MM.1S (cell line): Measurements from ENCODE around the gene CSNK1G3.

Source experiments
- DNase-seq: peaks from one replicate; pipeline ENCODE4 v3.0.0-alpha.2; 2015
- H2AFZ ChIP-seq: fragments of 300-600 bp; sonication (generic); 2 replicates; pipeline ENCODE4 v1.6.0; 2016; ENCODE audit warnings: antibody characterized with exemption, low read length
- H3F3A ChIP-seq: fragments of 300-600 bp; sonication (generic); 2 replicates; pipeline ENCODE4 v1.6.1; 2016; ENCODE audit warnings: mild to moderate bottlenecking, antibody characterized with exemption, low read length, moderate library complexity, mixed read lengths; ENCODE audit not compliant: insufficient read depth
- H3K27ac ChIP-seq: fragments of 300-600 bp; sonication (generic); 2 replicates; pipeline ENCODE4 v1.5.1; 2016; ENCODE audit warnings: mild to moderate bottlenecking, low read length
- H3K27me3 ChIP-seq: fragments of 300-600 bp; sonication (generic); replicated peaks from 2 replicates; pipeline ENCODE4 v1.6.0; 2016; ENCODE audit warnings: low read length; ENCODE audit not compliant: insufficient read depth
- H3K36me3 ChIP-seq: fragments of 300-600 bp; sonication (generic); replicated peaks from 2 replicates; pipeline ENCODE4 v1.6.1; 2016; ENCODE audit warnings: mild to moderate bottlenecking, low read length, mixed read lengths; ENCODE audit not compliant: insufficient read depth
- H3K4me1 ChIP-seq: fragments of 300-600 bp; sonication (generic); 2 replicates; pipeline ENCODE4 v1.6.1; 2016; ENCODE audit warnings: low read length, mixed read lengths
- H3K4me2 ChIP-seq: fragments of 300-600 bp; sonication (generic); 2 replicates; pipeline ENCODE4 v1.6.0; 2016; ENCODE audit warnings: low read depth, low read length
- H3K4me3 ChIP-seq: fragments of 300-600 bp; sonication (generic); 2 replicates; pipeline ENCODE4 v1.5.1; 2016; ENCODE audit warnings: low read length, mixed read lengths
- H3K79me2 ChIP-seq: fragments of 300-600 bp; sonication (generic); 2 replicates; pipeline ENCODE4 v1.6.1; 2016; ENCODE audit warnings: mixed run types, low read length, mixed read lengths
- H3K9ac ChIP-seq: fragments of 300-600 bp; sonication (generic); 2 replicates; pipeline ENCODE4 v1.6.1; 2016; ENCODE audit warnings: low read length, mixed read lengths
- H3K9me2 ChIP-seq: fragments of 300-600 bp; sonication (generic); replicated peaks from 2 replicates; pipeline ENCODE4 v1.6.1; 2016; ENCODE audit warnings: mild to moderate bottlenecking, low read length, mixed read lengths; ENCODE audit not compliant: insufficient read depth
- H3K9me3 ChIP-seq: fragments of 300-600 bp; sonication (generic); replicated peaks from 2 replicates; pipeline ENCODE4 v1.6.1; 2016; ENCODE audit warnings: mild to moderate bottlenecking, low read length, mixed read lengths; ENCODE audit not compliant: insufficient read depth
- H4K20me1 ChIP-seq: fragments of 300-600 bp; sonication (generic); 2 replicates; pipeline ENCODE4 v1.6.1; 2016; ENCODE audit warnings: mild to moderate bottlenecking, low read length, moderate library complexity, mixed read lengths; ENCODE audit not compliant: insufficient read depth
- CTCF ChIP-seq: fragments of 300-600 bp; sonication (generic); IDR thresholded peaks from 2 replicates; pipeline ENCODE4 v1.5.1; 2016; ENCODE audit warnings: antibody characterized with exemption, low read length, mixed read lengths
- EZH2 ChIP-seq: fragments of 300-600 bp; sonication (generic); optimal IDR thresholded peaks from 2 replicates; pipeline ENCODE3; 2017; ENCODE audit warnings: low read depth, mild to moderate bottlenecking, antibody characterized with exemption, low read length, mixed read lengths
- EZH2phosphoT487 ChIP-seq: fragments of 300-600 bp; sonication (generic); IDR thresholded peaks from 2 replicates; pipeline ENCODE4 v1.6.1; 2018; ENCODE audit warnings: antibody characterized with exemption, low read length

CSNK1G3 gene

GRCh38 chr5:123517476-123517875 lies 5.5 kb downstream of the CSNK1G3 start:
- Histone ChIP-seq H3K9me2 (no peaks in the 10 kb centered on the region), H3K79me2 (peaks cover 84% of the 10 kb centered on the region), H3K9ac (no peak overlapping the region), H4K20me1 (no peaks in the 10 kb centered on the region), H2AFZ (no peak overlapping the region), H3K4me2 (peak overlapping the region; percentile 37; the same call in 1 of the 2 replicates), H3F3A (peaks cover 14% of the 10 kb centered on the region; the same call in 1 of the 2 replicates), H3K4me1 (peaks cover 28% of the 10 kb centered on the region), H3K9me3 (no peaks in the 10 kb centered on the region), H3K27me3 (no peaks in the 10 kb centered on the region), H3K4me3 (no peak overlapping the region), H3K27ac (no peak overlapping the region; the same call in 1 of the 2 replicates), H3K36me3 (no peaks in the 10 kb centered on the region)
- TF ChIP-seq EZH2 = no peak
- TF ChIP-seq CTCF = no peak
- TF ChIP-seq EZH2phosphoT487 = no peak
- peak; percentile 26 for DNase-seq

GRCh38 chr5:123518111-123518510 lies 6.1 kb downstream of the CSNK1G3 start:
- TF ChIP-seq EZH2 = no peak
- no peak for TF ChIP-seq CTCF
- TF ChIP-seq EZH2phosphoT487 = no peak
- H4K20me1 ChIP-seq = no peaks in the 10 kb centered on the region

GRCh38 chr5:123520677-123521247 lies 8.8 kb downstream of the CSNK1G3 start:
- Histone ChIP-seq H3K9me3 (no peaks in the 10 kb centered on the region), H3K4me3 (no peak overlapping the region), H4K20me1 (no peaks in the 10 kb centered on the region), H3K79me2 (peaks cover 73% of the 10 kb centered on the region), H3F3A (0 out of 2 replicates have a peak, but pooled peaks cover 7% of the 10 kb centered on the region), H2AFZ (no peak overlapping the region), H3K36me3 (no peaks in the 10 kb centered on the region), H3K27ac (no peak overlapping the region), H3K9me2 (no peaks in the 10 kb centered on the region), H3K27me3 (no peaks in the 10 kb centered on the region), H3K4me1 (peaks cover 28% of the 10 kb centered on the region), H3K4me2 (peak overlapping the region; percentile 37; the same call in 1 of the 2 replicates), H3K9ac (no peak overlapping the region)
- DNase-seq = no peak
- TF ChIP-seq CTCF (no peak), EZH2 (no peak), EZH2phosphoT487 (no peak)

More at GRCh38 chr5:123518111-123518510, 6.1 kb downstream of the CSNK1G3 start:
- Histone ChIP-seq H3K9me3 (no peaks in the 10 kb centered on the region), H2AFZ (no peak overlapping the region), H3K79me2 (peaks cover 80% of the 10 kb centered on the region), H3K9me2 (no peaks in the 10 kb centered on the region), H3K4me1 (peaks cover 28% of the 10 kb centered on the region), H3F3A (peaks cover 9% of the 10 kb centered on the region; the same call in 1 of the 2 replicates), H3K4me3 (no peak overlapping the region), H3K4me2 (peak overlapping the region; percentile 37), H3K9ac (no peak overlapping the region), H3K27ac (no peak overlapping the region; the same call in 1 of the 2 replicates), H3K27me3 (no peaks in the 10 kb centered on the region), H3K36me3 (no peaks in the 10 kb centered on the region)
- peak; percentile 24 for DNase-seq
